ENCODE data around the gene RTTN.
"Not testable (repeated sequence)": the region's sequence is repeated elsewhere in the genome, so short reads cannot be mapped to it uniquely, and the experiment has no call there.

Gene RTTN

GRCh38 chr18:70110678-70111077 is 94.8 kb downstream of the RTTN start:
- H3K27me3 ChIP-seq (replicated peaks), result no peaks in the 10 kb centered on the region
- H3K27ac ChIP-seq, result no peak overlapping the region
- DNase-seq, result no peak
- no peak overlapping the region for H3K4me3 ChIP-seq (ENCODE audit: low read depth, low read length)
- no peaks in the 10 kb centered on the region for H3K36me3 ChIP-seq (replicated peaks)
- TF ChIP-seq CTCF (IDR thresholded peaks at IDR 0.05; ENCODE audit: low read depth, low read length, missing control alignments), result no peak
- in situ Hi-C loops (cut with HindIII; ENCODE audit: low pct_ligation_motif_present, low sequenced_read_pairs), result no loop called here

GRCh38 chr18:70107091-70107490 is 98.4 kb downstream of the RTTN start:
- Histone ChIP-seq H3K4me3 (ENCODE audit: low read depth, low read length) (no peak overlapping the region), H3K27ac (no peak overlapping the region), H3K36me3 (replicated peaks) (no peaks in the 10 kb centered on the region), H3K27me3 (replicated peaks) (no peaks in the 10 kb centered on the region)
- in situ Hi-C loops (cut with HindIII; ENCODE audit: low pct_ligation_motif_present, low sequenced_read_pairs), result no loop called here
- DNase-seq, result no peak
- TF ChIP-seq CTCF (IDR thresholded peaks at IDR 0.05; ENCODE audit: low read depth, low read length, missing control alignments), result no peak

GRCh38 chr18:70102854-70103253 is 102.6 kb downstream of the RTTN start:
- H3K27me3 ChIP-seq (replicated peaks); H3K27ac ChIP-seq; H3K4me3 ChIP-seq (ENCODE audit: low read depth, low read length); in situ Hi-C loops (cut with HindIII; ENCODE audit: low pct_ligation_motif_present, low sequenced_read_pairs); H3K36me3 ChIP-seq (replicated peaks); DNase-seq: not testable (repeated sequence)

GRCh38 chr18:70089858-70090257 is 115.6 kb downstream of the RTTN start:
- no peak for DNase-seq
- in situ Hi-C loops (cut with HindIII; ENCODE audit: low pct_ligation_motif_present, low sequenced_read_pairs), result no loop called here
- TF ChIP-seq CTCF (IDR thresholded peaks at IDR 0.05; ENCODE audit: low read depth, low read length, missing control alignments), result no peak
- no peaks in the 10 kb centered on the region for H3K36me3 ChIP-seq (replicated peaks)
- H3K27ac ChIP-seq, result no peak overlapping the region
- H3K27me3 ChIP-seq (replicated peaks), result no peaks in the 10 kb centered on the region
- H3K4me3 ChIP-seq (ENCODE audit: low read depth, low read length), result no peak overlapping the region

- Histone ChIP-seq H3K27ac (no peak overlapping the region), H3K36me3 (replicated peaks) (no peaks in the 10 kb centered on the region), H3K27me3 (replicated peaks) (no peaks in the 10 kb centered on the region), H3K4me3 (ENCODE audit: low read depth, low read length) (no peak overlapping the region)
- in situ Hi-C loops (cut with HindIII; ENCODE audit: low pct_ligation_motif_present, low sequenced_read_pairs), result no loop called here
- TF ChIP-seq CTCF (IDR thresholded peaks at IDR 0.05; ENCODE audit: low read depth, low read length, missing control alignments), result no peak
- DNase-seq, result no peak
Measured at GRCh38 chr18:70086085-70086484, 119.4 kb downstream of the RTTN start.

- H3K4me3 ChIP-seq (ENCODE audit: low read depth, low read length), result no peak overlapping the region
- in situ Hi-C loops (cut with HindIII; ENCODE audit: low pct_ligation_motif_present, low sequenced_read_pairs), result no loop called here
- H3K27me3 ChIP-seq (replicated peaks), result no peaks in the 10 kb centered on the region
- TF ChIP-seq CTCF (IDR thresholded peaks at IDR 0.05; ENCODE audit: low read depth, low read length, missing control alignments), result no peak
- no peaks in the 10 kb centered on the region for H3K36me3 ChIP-seq (replicated peaks)
- H3K27ac ChIP-seq, result no peak overlapping the region
- no peak for DNase-seq
Measured at GRCh38 chr18:70085641-70086040, 119.8 kb downstream of the RTTN start.
